ENCODE results near the gene MOB3C.
"Not testable (repeated sequence)": the region's sequence is repeated elsewhere in the genome, so short reads cannot be mapped to it uniquely, and the experiment has no call there.

Gene MOB3C

DNA sequence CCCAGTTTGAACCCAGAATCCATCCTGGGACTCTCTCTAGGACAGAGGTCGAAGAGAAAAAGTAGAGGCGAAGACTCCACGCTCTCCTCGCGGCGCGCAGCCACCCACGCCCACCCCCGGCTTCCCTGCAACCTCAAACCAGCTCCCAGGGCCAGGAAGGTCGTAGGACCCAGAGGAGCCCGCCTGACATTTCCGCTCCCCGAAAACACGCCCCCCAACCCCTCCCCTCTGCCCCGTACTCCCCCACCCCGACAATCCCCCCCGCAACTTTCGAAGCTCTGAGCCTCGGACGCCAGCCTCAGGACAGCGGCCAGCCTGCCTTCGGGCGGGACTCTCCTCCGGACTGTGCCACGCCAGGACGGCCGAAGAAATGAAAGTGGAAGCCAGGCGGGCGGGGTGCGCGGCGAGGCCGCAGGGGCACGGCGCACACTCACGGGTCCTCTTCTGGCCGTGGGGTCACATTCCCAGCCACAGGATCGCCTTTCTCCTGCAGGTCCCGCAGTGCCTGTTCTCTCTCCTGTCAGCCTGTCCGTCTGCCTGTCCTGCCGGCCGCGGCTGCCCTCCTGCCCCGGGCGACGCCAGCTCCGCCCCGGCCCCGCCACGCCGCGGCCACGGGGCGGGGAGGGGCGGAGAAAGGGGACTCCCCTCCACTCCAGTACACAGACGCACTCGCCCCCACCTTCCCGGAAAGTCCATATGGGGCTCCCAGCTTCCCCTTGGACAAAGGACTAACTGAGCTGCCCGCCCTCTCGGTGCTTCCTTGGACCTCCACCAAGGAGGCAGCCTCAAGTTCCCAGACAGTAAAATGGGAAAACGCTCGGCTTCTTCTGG, at the start of gene MOB3C:
MOB3C (minus strand) TSS at position 535 of the 831 bp plus-strand sequence. CDS start 3,490 bp downstream, outside the sequence.
- DNase-seq: no peak

DNA sequence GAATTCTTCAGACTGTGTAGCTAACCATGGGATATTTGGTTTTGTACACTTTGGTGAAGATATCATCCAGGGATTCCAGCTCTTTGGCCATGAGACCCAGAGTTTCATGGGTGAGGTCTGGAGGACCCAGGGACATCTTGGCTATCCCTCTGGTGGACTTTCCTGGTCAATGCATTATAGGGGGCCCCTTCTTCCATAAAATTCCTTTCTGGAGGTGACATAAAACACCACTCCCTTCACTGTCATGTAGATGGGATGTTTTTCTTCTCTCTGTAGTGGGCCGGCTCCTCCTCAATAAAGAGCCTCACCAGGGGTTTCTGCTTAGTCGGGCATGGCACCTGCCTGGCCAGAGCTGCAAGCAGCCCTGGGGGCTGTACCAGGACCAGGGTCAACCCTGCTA, 49.4 kb upstream of the MOB3C start:
- DNase-seq: no peak

DNA sequence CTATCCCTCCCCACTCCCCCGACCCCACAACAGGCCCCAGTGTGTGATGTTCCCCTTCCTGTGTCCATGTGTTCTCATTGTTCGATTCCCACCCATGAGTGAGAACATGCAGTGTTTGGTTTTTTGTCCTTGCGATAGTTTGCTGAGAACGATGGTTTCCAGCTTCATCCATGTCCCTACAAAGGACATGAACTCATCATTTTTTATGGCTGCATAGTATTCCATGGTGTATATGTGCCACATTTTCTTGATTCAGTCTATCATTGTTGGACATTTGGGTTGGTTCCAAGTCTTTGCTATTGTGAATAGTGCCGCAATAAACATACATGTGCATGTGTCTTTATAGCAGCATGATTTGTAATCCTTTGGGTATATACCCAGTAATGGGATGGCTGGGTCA, 46.3 kb upstream of the MOB3C start:
- DNase-seq: not testable (repeated sequence)

DNA sequence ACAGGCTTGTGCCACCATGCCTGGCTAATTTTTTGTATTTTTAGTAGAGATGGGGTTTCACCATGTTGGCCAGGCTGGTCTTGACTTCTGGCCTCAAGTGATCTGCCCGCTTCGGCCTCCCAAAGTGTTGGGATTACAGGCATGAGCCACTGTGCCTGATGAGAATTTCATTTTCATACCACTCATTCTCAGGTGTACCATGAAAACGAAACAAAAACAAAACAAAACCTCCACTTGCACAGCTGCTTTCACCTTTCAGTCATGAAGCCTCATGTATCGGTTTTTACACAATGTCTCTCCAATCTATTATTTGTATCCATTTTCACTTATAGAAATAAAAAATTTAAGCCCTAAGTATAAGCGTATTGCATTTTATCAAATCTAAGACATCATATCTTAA, 43.5 kb upstream of the MOB3C start:
- DNase-seq: not testable (repeated sequence)

DNA sequence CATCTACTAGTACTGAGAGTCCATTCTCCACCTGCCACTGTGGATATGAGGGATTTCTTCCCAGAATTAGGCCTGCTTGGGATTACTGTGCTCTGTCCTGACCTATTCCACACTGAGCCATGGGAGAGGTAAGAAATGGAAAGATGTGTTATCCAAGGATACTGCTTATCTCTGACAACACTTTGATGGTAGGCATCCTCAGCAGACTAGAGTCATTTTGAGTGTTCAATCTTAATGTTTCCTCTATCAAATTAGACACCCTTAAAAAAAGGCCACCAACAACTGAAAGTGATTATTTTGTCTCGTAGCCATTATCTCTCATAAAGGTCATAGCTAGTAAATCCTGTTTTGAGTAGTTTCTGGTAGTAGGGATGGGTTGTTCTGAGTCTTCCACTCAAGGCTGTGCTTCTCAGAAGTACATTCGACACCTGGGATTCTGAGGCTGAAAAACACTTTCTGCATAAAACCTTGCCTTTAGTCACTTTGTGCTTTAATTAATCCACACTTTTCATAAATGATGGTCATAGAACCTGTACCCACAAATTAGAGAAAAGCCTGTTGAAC, 42.8 kb upstream of the MOB3C start:
- DNase-seq: no peak

DNA sequence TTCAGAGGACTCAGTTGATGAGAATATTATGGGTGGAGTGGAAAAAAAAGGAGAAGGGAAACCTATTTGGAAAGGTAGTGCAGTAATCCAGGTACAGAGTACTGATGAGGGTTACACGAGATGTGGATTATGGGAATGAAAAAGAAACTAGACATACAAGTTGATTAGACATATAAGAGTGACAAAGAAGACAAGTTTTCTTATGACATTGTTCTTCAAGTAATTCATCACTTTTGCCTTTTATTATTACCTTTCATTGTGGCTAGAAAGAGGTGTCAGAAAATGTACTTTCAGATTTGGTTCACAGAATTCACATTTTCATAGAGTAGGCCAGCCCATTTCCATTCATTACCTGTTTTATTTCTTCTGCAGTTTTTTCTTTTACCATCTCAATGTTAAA, 41.2 kb upstream of the MOB3C start:
- DNase-seq: no peak

DNA sequence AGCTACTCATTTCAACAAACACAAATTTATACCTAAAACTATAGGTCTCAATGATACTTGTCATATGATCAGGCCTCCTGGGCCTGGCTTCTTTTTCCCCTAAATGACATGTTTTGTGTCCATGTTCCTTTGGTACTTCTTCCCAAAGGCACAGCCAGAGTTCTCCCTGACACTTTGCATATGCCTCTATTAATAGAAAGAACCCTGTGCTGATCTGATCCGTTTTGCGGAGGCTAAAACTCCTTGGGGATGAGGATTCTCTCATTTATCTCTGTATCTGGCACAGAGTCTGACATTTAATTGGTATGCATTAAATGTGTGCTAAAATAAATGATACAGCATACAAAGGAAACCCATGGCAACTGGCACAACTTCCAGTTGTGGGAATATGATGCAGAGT, 40.0 kb upstream of the MOB3C start:
- DNase-seq: no peak

DNA sequence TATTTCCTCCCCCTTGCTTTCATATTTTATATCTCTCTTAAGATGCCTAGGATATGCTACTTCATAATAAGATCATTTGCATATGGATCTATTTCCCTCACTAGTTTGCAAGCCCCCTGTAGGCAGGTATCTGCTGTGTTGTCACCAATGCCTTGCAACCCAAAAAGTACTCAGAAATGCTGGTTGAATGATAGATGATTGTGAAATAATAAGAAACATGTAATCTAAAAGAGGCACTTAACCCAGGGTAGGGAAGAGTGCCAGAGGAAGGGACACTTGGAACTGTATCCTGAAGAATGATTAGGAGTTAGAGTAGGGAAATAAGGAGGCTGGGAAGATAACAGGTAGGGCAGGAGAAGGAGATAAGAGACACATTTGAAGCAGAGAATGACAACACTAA, 39.2 kb upstream of the MOB3C start:
- DNase-seq: no peak

DNA sequence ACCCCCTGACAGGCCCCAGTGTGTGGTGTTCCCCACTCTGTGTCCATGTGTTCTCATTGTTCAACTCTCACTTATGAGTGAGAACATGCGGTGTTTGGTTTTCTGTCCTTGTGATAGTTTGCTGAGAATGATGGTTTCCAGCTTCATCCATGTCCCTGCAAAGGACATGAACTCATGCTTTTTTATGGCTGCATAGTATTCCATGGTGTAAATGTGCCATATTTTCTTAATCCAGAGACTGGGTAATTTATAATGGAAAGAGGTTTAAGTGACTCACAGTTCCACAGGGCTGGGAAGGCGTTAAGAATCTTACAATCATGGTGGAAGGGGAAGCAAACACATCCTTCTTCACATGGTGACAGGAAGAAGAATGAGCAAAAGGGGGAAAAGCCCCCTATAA, 38.1 kb upstream of the MOB3C start:
- DNase-seq: not testable (repeated sequence)

DNA sequence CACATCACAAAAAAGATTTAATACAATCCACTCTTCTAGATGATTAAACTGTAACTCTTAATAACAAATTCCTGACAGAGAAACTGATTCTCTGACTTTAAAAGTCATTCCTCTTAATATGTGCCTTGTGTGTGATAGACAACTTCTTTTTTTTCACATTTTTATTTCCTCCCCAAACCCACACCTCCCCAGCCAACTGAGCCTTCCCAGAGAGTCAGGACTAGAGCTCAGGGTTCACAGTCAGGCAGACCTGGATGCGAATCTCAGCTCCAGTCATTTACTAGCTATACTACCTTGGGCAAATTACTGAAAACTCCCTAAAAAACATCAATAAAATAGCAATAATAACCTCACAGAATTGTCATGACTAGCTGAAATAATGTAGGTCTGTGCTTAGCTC, 37.4 kb upstream of the MOB3C start:
- no peak for DNase-seq

DNA sequence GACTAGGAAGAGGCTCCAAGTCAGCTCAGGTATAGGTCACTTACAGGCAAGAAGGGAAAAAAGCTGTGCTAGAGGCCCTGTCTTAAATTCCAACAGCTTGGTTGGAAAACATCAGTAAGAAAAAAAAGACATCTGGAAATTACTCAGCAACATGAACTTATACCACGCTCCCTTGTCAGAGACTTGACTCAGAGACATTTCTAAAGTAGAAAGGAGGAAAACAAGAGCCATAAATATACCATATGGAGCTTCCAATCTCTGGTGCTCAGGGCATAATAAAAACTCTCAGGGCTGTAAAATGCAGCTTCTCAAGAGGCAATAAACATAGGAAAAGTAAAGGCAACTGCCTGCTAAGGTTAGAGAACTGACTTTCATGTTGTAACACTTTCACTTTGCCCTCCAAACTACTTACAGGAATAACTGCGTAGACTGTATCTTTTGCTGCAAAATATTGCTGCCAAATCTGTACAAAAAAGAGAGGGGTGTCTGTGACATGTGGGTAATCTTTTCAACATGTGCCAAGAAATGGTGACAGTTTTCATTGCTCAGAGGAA, 36.9 kb upstream of the MOB3C start:
- DNase-seq: no peak

DNA sequence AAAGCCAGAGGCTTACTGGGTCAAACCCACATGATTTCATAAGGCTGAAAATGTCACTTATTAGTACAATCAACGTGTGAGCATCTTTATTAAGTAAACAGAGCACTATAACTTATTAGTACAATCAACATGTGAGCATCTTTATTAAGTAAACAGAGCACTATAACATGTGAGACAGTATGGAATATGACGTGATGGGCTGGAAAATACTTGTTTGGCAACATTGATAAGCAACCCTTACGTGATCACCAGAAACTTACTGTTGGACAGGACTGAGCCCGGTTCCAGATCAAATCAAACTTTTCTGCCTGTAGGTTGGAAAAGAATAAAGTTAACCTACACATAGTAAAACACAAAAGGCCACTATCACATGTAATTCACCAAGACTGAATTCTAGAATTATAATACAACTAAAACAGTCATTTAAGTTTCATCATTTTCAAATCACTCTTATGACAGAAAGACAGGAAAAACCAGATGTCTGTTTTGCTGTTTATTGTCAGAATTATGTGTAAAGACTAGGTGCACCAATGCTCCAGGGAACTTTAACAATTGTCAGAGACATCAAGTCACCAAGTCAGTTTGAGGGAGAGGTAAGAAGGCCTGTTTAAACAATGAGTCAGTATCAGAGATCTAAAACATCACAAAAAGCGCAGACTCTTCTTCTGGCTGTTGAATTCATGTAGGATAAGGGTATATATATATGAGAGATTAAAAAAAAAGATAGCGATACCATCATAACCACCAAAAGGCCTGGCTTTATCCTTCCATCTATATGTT, 35.9 kb upstream of the MOB3C start:
- no peak for DNase-seq

DNA sequence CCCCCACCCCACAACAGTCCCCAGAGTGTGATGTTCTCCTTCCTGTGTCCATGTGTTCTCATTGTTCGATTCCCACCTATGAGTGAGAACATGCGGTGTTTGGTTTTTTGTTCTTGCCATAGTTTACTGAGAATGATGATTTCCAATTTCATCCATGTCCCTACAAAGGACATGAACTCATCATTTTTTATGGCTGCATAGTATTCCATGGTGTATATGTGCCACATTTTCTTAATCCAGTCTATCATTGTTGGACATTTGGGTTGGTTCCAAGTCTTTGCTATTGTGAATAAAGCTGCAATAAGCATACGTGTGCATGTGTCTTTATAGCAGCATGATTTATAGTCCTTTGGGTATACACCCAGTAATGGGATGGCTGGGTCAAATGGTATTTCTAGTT, 34.5 kb upstream of the MOB3C start:
- DNase-seq: not testable (repeated sequence)

DNA sequence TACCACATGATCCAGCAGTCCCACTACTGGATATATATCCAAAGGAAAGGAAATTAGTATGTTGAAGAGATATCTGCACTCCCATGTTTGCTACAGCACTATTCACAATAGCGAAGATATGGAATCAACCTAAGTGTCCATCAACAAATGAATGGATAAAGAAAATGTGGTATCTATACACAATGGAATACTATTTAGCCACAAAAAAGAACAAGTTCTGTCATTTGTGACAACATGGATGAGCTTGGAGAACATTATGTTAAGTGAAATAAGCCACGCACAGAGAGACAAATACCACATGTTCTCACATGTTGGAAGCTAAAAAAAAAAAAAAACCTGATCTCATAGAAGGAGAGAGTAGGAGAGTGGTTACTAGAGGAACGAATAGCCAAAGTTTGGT, 33.9 kb upstream of the MOB3C start:
- DNase-seq: no peak

DNA sequence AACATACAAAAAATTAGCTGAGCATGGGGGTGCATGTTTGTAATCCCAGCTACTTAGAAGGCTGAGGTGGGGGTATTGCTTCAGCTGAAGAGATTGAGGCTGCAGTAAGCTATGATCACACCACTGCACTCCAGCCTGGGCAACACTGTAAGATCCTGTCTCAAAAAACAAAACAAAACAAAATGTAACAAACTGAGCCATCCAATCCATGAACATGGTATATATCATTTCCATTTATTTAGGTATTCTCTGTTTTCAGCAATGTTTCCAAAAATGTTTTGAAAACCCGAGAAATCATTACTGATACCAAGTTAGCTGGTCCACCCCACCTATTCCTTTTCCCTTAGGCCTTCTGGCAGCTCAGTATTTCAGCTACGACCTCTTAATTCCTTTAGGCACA, 33.2 kb upstream of the MOB3C start:
- DNase-seq: no peak

DNA sequence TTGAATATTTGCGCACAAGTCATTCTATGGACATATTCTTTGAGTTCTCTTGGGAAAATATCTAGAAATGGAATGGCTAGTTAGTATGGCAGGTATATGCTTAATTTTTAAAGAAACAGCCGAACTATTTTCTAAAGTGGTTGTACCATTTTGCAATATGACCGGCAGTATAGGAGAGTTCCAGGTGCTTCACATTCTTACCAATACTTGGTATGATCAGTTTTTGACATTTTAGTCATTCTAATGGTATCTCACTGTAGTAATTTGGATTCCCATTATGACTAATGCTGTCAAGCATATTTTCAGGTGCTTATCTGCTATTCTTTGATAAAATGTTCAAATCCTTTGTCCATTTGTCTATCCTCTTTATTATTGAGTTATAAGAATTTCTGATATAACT, 31.0 kb upstream of the MOB3C start:
- DNase-seq: no peak

DNA sequence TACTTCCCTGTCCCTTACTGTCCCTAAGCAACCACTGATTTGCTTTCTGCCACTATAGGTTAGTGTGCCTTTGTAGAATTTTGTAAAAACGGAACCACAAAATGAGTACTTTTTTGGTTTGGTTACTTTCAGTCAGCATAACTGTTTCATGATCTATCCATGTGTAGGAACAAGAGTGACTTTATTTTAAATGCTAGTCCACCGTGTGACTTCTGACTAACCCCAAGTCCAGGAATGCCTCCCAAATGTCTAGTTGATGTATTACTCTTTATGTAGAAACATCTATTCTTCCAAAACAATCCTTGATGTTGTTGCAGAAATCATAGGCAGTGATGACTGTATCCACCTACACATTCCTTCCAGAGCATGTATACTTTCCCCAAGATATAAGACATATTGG, 30.2 kb upstream of the MOB3C start:
- DNase-seq: no peak

DNA sequence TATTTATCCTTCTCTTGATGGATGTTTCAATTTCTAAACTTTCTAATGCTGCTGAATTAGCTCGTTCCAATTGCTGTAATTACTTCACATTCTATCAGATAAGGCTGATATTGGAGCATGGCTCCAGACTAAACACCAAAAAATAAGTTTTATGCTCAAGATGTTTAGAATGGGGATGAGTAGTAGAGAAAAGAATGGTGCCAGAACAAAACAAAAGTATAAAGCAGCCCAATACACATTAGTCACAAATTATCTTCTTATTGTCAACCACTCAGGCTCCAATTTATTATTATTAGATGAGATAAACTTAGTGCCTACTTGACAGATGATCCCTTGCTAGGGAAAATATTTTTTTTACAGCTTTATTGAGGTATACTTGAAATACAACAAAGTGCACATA, 29.7 kb upstream of the MOB3C start:
- DNase-seq: no peak

DNA sequence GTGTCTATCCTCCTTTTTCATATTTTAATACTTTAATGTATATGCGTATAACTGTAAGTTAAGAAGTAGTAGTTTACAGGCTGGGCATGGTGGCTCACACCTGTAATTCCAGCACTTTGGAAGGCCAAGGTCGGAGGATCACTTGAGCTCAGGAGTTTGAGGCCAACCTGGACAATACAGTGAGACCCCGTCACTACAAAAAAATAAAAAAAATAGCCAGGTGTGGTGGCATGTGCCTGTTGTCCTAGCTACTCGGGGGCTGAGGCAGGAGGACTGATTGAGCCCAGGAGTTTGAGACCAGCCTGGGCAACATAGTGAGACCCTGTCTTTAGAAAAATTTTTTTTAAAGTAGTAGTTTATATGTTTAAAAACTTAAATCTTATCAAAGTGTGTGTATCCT, 29.2 kb upstream of the MOB3C start:
- DNase-seq: no peak

DNA sequence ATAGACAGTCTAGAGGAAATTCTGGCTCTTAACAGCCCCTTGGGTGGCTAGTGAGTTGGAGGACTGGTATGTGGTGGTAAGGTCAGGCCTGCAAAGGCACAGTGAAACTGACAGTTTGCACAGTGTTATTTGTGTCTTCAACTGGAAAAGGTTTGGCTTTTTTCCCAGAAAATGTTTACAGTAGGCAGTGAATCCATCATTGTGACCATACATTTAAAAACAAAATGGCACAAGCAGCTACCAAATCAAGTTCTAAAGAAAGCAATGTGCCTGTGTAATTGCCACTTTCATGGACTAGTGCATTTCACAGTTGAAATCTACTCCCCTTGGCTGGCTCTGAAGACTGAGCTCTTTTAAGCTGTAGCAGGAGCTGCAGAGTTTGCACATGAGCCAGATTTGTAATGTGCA, 26.8 kb upstream of the MOB3C start:
- peak; percentile 90 for DNase-seq

DNA sequence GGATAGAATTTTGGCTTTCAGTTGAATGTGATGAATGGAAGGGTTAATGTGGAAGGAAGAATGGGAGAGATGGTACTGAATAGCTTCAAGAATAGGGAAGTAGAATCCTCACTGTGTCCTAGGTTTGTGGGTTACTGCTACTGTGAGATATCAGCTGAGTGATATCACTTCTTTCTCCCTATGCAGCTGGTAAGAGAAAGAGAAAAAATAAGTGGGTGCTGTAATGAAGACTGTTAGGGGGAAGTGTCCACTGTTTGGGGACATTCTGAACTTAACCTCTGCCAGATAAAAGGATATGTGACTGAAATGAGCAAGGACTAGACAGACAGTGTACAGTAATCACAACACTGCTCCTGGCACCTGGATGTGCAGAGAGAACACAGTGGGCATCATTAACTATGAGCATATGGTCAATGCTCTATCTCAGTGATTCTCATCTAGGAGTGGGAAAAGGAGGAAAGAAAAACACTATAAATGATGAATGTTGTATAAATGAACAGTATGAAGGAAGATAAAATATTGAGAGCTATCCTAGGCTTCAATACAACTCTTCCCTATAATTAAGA, 25.6 kb upstream of the MOB3C start:
- peak; percentile 27 for DNase-seq

DNA sequence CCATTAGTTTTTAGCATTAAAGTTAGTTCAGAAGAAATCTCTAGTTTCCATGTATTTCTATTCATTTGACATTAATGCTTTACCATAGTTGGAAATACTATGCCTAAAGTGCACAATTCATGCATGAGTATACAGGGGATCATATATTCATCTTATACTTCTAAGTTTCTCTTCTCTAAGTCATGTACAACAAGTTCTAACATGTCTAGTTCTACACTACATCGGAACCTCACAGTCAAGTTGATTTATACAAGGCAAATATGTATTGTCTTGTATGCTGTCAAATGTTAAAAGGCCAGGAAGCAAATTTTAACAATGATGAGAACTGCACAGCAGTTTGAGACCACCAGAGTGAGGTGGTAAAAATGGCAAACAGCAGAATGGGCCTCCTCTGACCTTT, 22.9 kb upstream of the MOB3C start:
- DNase-seq: no peak

DNA sequence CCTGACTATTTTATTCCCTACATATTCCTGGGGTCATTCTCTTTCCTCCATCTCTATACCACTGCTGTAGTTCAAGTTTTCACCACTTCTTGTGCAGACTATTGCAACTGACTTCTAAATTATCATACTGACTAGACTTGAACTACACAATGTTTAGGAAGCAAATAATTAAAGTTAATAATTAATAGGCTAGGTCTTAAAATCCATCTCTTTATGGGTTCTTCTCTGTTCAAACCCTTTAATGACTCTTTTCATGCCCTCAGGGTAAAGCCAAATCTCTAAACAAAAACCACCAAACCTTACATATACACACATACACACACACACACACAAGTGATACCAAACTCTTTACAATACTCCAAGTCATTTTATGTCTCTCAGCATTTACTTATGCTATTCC, 22.3 kb upstream of the MOB3C start:
- DNase-seq: no peak

Measured in NCI-H2171 treated with DMSO at 0.1 percent for 48 hours (cell line).